GM12878 (cell line): ENCODE data around the gene RPS5. TPM values are rescaled to one million over a fixed set of nuclear protein-coding genes. Genes with fewer than 3 reads are reported as not detected.
A peak's percentile ranks its signal among the peaks of the same experiment; 100 is the strongest.

Experiments
- CHD4 ChIP-seq: fragments of 200-600 bp; sonication (generic); IDR thresholded peaks from 2 replicates; pipeline ENCODE4 v1.6.1; 2016; ENCODE audit warnings: mild to moderate bottlenecking
- CREB1 ChIP-seq: IDR thresholded peaks from 2 replicates; pipeline ENCODE4 v1.6.1; 2012; ENCODE audit warnings: low read depth, mild to moderate bottlenecking, inconsistent platforms
- ETV6 ChIP-seq, 2 experiments: fragments of 450-650 bp in 1 of 2; IDR thresholded peaks in 1 of 2; conservative IDR thresholded peaks in 1 of 2; 2 replicates each; pipeline ENCODE4 v1.6.1; 2014; ENCODE audit warnings: antibody characterized with exemption in 1 of 2, borderline replicate concordance in 1 of 2, low read depth in 1 of 2, mild to moderate bottlenecking in 1 of 2, moderate library complexity in 1 of 2
- HCFC1 ChIP-seq: fragments of 150-350 bp; IDR thresholded peaks from 2 replicates; pipeline ENCODE4 v1.6.1; 2014; ENCODE audit warnings: low read length
- IRF3 ChIP-seq: fragments of 450-650 bp; IDR thresholded peaks from 2 replicates; pipeline ENCODE4 v1.6.1; 2014; ENCODE audit warnings: mild to moderate bottlenecking
- JUND ChIP-seq: IDR thresholded peaks from 2 replicates; pipeline ENCODE4 v1.6.1; 2012; ENCODE audit warnings: low read depth, mild to moderate bottlenecking, low read length, improper control_type of control experiment, moderate library complexity
- MTA2 ChIP-seq: fragments of 450-650 bp; IDR thresholded peaks from 2 replicates; pipeline ENCODE4 v1.6.1; 2016; ENCODE audit warnings: low read depth, mild to moderate bottlenecking, moderate library complexity
- MTA3 ChIP-seq: IDR thresholded peaks from 2 replicates; pipeline ENCODE4 v1.6.1; 2012; ENCODE audit warnings: low read length, inconsistent platforms, borderline replicate concordance
- NFYB ChIP-seq: IDR thresholded peaks from 2 replicates; pipeline ENCODE4 v1.6.1; 2011; ENCODE audit warnings: low read depth, mild to moderate bottlenecking, low read length, improper control_type of control experiment, moderate library complexity; ENCODE audit not compliant: insufficient read depth
- NR2F1 ChIP-seq: fragments of 450-650 bp; conservative IDR thresholded peaks from 2 replicates; pipeline ENCODE4 v1.6.1; 2017; ENCODE audit warnings: mild to moderate bottlenecking
- RCOR1 ChIP-seq: conservative IDR thresholded peaks from 2 replicates; pipeline ENCODE4 v1.6.1; 2012; ENCODE audit warnings: low read depth, low read length, improper control_type of control experiment
- SIX5 ChIP-seq: IDR thresholded peaks from 2 replicates; pipeline ENCODE4 v1.6.1; 2011; ENCODE audit warnings: mild to moderate bottlenecking, low read depth, low read length, moderate library complexity; ENCODE audit not compliant: severe bottlenecking
- USF2 ChIP-seq: IDR thresholded peaks from 2 replicates; pipeline ENCODE4 v1.6.1; 2011; ENCODE audit warnings: low read depth, low read length, improper control_type of control experiment, borderline replicate concordance
- YBX1 ChIP-seq: fragments of 450-650 bp; IDR thresholded peaks from 2 replicates; pipeline ENCODE4 v1.6.1; 2016; ENCODE audit warnings: antibody characterized with exemption
- YY1 ChIP-seq: IDR thresholded peaks from 2 replicates; pipeline ENCODE4 v1.6.1; 2011; ENCODE audit warnings: low read depth, mild to moderate bottlenecking, low read length
- ZBTB11 ChIP-seq: fragments of 450-650 bp; formaldehyde crosslinking; IDR thresholded peaks from 2 replicates; pipeline ENCODE4 v1.5.0; 2022; ENCODE audit warnings: mild to moderate bottlenecking, missing genetic modification characterization
- ZNF207 ChIP-seq: fragments of 450-650 bp; IDR thresholded peaks from 2 replicates; pipeline ENCODE4 v1.6.1; 2014; ENCODE audit warnings: antibody characterized with exemption, mild to moderate bottlenecking, borderline replicate concordance
- ZNF687 ChIP-seq: fragments of 450-650 bp; IDR thresholded peaks from 2 replicates; pipeline ENCODE4 v1.6.1; 2017; ENCODE audit warnings: mild to moderate bottlenecking, moderate library complexity
- ZSCAN29 ChIP-seq: fragments of 450-650 bp; IDR thresholded peaks from 2 replicates; pipeline ENCODE4 v1.6.1; 2017; ENCODE audit warnings: mild to moderate bottlenecking, moderate library complexity
- ZZZ3 ChIP-seq: IDR thresholded peaks from 2 replicates; pipeline ENCODE4 v1.6.1; 2011; ENCODE audit warnings: low read depth; ENCODE audit not compliant: control insufficient read depth, insufficient read length
- polyA plus RNA-seq, 11 experiments: library from polyadenylated mRNA; depleted of rRNA in 4 of 11; unstranded in 6 of 11; stranded (reverse) in 5 of 11; fragments of >200 nt; fragmentation: Nextera tagmentation in 4 of 11; fragmentation: Illumina TruSeq in 1 of 11; extraction: Ambion mirVana in 4 of 11; extraction: Trizol in 1 of 11; gene quantifications; 1 replicate in 1 of 11; 2 replicates in 10 of 11; pipeline versions ENCODE4 v1.2.1 to v1.2.3, GENCODE V29; 2011 to 2016; ENCODE audit warnings: inconsistent platforms in 2 of 11, missing spikeins in 2 of 11, low read depth in 1 of 11
- total RNA-seq, 4 experiments: library from RNA; depleted of rRNA in 3 of 4; stranded (reverse); fragments of >200 nt in 3 of 4; fragmentation: Illumina TruSeq in 1 of 4; extraction: Trizol in 1 of 4; gene quantifications; 2 replicates each; pipeline versions ENCODE4 v1.2.1 to v1.2.3, GENCODE V29; 2013 to 2021

The RPS5 gene
- total and polyA plus RNA-seq, 10 of the 15 experiments (the other 5 are each of a cell fraction or from before 2014, with no cell fraction given): 1,284 to 3,652 (median 1,922) TPM

GRCh38 chr19:58408152-58409009 is 21.3 kb downstream of the RPS5 start, which contains the start of gene ZNF584 (continued):
- TF ChIP-seq NR2F1: peak; percentile 89
- no peak for TF ChIP-seq USF2
- TF ChIP-seq HCFC1: peak; percentile 92
- TF ChIP-seq ZNF687: no peak; the same call in 1 of the 2 replicates
- TF ChIP-seq ZSCAN29: no peak
- TF ChIP-seq NFYB: peak; percentile 36; the same call in 1 of the 2 replicates
- TF ChIP-seq ZZZ3: no peak
- 0 out of 2 replicates have a peak, but pooled peaks have one; percentile 49 for TF ChIP-seq CHD4
- peak; percentile 89 for TF ChIP-seq SIX5
- peak; percentile 76 for TF ChIP-seq YY1
- TF ChIP-seq MTA2: no peak; the same call in 1 of the 2 replicates
- no peak for TF ChIP-seq MTA3
- no peak; the same call in 1 of the 2 replicates for TF ChIP-seq IRF3
- TF ChIP-seq ETV6 (conservative IDR thresholded peaks at IDR 0.05 in 1 of 2, IDR thresholded peaks at IDR 0.05 in 1 of 2; ENCODE audit: borderline replicate concordance in 1 of 2, low read depth in 1 of 2): no peak; a peak in 1 of 4 replicates
- TF ChIP-seq YBX1: no peak
- TF ChIP-seq ZNF207: no peak
- TF ChIP-seq RCOR1: no peak
- TF ChIP-seq CREB1: peak; percentile 84
- TF ChIP-seq JUND: no peak
- no peak for TF ChIP-seq ZBTB11 (CRISPR knock-in tag)
